HL-60 (cell line): ENCODE results near the gene GAL3ST2.

Experiments used
- CTCF ChIP-seq: IDR thresholded peaks from one replicate; pipeline ENCODE4 v1.5.1; 2011; ENCODE audit warnings: low read length, control low read depth, inconsistent platforms; ENCODE audit not compliant: insufficient read depth
- GABPA ChIP-seq: IDR thresholded peaks from 2 replicates; pipeline ENCODE4 v1.6.1; 2012; ENCODE audit warnings: low read depth

GRCh38 chr2:241844831-241845578, 68.4 kb downstream of the GAL3ST2 start:
- TF ChIP-seq CTCF = no peak
- TF ChIP-seq GABPA = no peak
